ENCODE data around the gene ROCK2. TPM values are rescaled to one million over a fixed set of nuclear protein-coding genes. Genes with fewer than 3 reads are reported as not detected.
A peak's percentile ranks its signal among the peaks of the same experiment; 100 is the strongest.

Gene ROCK2
- total and polyA plus RNA-seq, 2 of the 13 experiments (the other 11 are each of a cell fraction or from before 2014, with no cell fraction given) = 38.1 to 119 TPM

DNA sequence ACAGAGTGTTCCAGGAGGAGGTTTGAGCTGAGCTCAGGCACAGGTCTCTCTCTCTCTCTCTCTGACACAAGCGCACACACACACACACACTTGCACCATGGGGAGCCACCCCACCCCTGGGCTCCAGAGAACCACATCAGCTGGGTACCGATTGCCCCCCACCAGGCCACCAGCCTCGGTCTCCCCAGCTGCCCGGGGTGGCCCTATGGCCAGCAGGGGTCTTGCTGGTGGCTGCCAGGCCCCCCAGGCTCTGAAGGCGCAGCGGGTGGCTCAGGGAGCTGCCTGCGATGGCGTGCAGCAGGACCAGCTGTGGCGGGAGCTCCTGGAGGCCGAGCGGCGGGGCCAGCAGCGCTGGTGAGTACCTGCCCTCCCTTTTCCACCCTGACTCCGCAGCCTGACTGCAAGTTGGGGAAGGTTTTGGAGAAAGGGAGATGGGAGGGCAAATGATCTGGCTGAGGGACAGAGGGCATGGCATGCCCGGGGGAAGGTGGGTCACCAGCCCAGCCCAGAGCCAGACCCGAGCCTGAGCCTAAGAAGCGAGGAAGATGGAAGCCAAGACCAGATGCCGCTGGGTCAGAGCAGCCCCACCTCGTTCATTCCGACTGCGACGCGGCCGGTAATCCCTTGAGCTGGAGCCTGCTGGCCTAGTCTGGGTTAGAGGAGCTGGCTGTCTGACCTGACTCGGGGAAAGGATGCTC is 211.0 kb downstream of the ROCK2 start (continued):
- TF ChIP-seq, protein P1, sequence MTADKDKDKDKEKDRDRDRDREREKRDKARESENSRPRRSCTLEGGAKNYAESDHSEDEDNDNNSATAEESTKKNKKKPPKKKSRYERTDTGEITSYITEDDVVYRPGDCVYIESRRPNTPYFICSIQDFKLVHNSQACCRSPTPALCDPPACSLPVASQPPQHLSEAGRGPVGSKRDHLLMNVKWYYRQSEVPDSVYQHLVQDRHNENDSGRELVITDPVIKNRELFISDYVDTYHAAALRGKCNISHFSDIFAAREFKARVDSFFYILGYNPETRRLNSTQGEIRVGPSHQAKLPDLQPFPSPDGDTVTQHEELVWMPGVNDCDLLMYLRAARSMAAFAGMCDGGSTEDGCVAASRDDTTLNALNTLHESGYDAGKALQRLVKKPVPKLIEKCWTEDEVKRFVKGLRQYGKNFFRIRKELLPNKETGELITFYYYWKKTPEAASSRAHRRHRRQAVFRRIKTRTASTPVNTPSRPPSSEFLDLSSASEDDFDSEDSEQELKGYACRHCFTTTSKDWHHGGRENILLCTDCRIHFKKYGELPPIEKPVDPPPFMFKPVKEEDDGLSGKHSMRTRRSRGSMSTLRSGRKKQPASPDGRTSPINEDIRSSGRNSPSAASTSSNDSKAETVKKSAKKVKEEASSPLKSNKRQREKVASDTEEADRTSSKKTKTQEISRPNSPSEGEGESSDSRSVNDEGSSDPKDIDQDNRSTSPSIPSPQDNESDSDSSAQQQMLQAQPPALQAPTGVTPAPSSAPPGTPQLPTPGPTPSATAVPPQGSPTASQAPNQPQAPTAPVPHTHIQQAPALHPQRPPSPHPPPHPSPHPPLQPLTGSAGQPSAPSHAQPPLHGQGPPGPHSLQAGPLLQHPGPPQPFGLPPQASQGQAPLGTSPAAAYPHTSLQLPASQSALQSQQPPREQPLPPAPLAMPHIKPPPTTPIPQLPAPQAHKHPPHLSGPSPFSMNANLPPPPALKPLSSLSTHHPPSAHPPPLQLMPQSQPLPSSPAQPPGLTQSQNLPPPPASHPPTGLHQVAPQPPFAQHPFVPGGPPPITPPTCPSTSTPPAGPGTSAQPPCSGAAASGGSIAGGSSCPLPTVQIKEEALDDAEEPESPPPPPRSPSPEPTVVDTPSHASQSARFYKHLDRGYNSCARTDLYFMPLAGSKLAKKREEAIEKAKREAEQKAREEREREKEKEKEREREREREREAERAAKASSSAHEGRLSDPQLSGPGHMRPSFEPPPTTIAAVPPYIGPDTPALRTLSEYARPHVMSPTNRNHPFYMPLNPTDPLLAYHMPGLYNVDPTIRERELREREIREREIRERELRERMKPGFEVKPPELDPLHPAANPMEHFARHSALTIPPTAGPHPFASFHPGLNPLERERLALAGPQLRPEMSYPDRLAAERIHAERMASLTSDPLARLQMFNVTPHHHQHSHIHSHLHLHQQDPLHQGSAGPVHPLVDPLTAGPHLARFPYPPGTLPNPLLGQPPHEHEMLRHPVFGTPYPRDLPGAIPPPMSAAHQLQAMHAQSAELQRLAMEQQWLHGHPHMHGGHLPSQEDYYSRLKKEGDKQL (CRISPR knock-in tag; IDR thresholded peaks at IDR 0.05; ENCODE audit: low read depth) = 0 out of 2 replicates have a peak, but pooled peaks have one; percentile 10
- TF ChIP-seq, protein P2, sequence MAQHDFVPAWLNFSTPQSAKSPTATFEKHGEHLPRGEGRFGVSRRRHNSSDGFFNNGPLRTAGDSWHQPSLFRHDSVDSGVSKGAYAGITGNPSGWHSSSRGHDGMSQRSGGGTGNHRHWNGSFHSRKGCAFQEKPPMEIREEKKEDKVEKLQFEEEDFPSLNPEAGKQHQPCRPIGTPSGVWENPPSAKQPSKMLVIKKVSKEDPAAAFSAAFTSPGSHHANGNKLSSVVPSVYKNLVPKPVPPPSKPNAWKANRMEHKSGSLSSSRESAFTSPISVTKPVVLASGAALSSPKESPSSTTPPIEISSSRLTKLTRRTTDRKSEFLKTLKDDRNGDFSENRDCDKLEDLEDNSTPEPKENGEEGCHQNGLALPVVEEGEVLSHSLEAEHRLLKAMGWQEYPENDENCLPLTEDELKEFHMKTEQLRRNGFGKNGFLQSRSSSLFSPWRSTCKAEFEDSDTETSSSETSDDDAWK (CRISPR knock-in tag; IDR thresholded peaks at IDR 0.05) = no peak
- TF ChIP-seq, protein P3, sequence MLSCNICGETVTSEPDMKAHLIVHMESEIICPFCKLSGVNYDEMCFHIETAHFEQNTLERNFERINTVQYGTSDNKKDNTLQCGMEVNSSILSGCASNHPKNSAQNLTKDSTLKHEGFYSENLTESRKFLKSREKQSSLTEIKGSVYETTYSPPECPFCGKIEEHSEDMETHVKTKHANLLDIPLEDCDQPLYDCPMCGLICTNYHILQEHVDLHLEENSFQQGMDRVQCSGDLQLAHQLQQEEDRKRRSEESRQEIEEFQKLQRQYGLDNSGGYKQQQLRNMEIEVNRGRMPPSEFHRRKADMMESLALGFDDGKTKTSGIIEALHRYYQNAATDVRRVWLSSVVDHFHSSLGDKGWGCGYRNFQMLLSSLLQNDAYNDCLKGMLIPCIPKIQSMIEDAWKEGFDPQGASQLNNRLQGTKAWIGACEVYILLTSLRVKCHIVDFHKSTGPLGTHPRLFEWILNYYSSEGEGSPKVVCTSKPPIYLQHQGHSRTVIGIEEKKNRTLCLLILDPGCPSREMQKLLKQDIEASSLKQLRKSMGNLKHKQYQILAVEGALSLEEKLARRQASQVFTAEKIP (CRISPR knock-in tag; IDR thresholded peaks at IDR 0.05; ENCODE audit: borderline replicate concordance) = no peak
- TF ChIP-seq ZNF570 (CRISPR knock-in tag; IDR thresholded peaks at IDR 0.05; ENCODE audit: borderline replicate concordance) (no peak), ZNF530 (CRISPR knock-in tag; IDR thresholded peaks at IDR 0.05; ENCODE audit: low read depth) (no peak), RORA (CRISPR knock-in tag; IDR thresholded peaks at IDR 0.05) (no peak), HNF4G (IDR thresholded peaks at IDR 0.05; ENCODE audit: borderline replicate concordance, low read depth, low read length) (no peak), HNF4G (CRISPR knock-in tag; IDR thresholded peaks at IDR 0.05; ENCODE audit: borderline replicate concordance, low read depth) (0 out of 2 replicates have a peak, but pooled peaks have one; percentile 36), BRCA1 (CRISPR knock-in tag; IDR thresholded peaks at IDR 0.05) (no peak)
- TF ChIP-seq, protein P4, sequence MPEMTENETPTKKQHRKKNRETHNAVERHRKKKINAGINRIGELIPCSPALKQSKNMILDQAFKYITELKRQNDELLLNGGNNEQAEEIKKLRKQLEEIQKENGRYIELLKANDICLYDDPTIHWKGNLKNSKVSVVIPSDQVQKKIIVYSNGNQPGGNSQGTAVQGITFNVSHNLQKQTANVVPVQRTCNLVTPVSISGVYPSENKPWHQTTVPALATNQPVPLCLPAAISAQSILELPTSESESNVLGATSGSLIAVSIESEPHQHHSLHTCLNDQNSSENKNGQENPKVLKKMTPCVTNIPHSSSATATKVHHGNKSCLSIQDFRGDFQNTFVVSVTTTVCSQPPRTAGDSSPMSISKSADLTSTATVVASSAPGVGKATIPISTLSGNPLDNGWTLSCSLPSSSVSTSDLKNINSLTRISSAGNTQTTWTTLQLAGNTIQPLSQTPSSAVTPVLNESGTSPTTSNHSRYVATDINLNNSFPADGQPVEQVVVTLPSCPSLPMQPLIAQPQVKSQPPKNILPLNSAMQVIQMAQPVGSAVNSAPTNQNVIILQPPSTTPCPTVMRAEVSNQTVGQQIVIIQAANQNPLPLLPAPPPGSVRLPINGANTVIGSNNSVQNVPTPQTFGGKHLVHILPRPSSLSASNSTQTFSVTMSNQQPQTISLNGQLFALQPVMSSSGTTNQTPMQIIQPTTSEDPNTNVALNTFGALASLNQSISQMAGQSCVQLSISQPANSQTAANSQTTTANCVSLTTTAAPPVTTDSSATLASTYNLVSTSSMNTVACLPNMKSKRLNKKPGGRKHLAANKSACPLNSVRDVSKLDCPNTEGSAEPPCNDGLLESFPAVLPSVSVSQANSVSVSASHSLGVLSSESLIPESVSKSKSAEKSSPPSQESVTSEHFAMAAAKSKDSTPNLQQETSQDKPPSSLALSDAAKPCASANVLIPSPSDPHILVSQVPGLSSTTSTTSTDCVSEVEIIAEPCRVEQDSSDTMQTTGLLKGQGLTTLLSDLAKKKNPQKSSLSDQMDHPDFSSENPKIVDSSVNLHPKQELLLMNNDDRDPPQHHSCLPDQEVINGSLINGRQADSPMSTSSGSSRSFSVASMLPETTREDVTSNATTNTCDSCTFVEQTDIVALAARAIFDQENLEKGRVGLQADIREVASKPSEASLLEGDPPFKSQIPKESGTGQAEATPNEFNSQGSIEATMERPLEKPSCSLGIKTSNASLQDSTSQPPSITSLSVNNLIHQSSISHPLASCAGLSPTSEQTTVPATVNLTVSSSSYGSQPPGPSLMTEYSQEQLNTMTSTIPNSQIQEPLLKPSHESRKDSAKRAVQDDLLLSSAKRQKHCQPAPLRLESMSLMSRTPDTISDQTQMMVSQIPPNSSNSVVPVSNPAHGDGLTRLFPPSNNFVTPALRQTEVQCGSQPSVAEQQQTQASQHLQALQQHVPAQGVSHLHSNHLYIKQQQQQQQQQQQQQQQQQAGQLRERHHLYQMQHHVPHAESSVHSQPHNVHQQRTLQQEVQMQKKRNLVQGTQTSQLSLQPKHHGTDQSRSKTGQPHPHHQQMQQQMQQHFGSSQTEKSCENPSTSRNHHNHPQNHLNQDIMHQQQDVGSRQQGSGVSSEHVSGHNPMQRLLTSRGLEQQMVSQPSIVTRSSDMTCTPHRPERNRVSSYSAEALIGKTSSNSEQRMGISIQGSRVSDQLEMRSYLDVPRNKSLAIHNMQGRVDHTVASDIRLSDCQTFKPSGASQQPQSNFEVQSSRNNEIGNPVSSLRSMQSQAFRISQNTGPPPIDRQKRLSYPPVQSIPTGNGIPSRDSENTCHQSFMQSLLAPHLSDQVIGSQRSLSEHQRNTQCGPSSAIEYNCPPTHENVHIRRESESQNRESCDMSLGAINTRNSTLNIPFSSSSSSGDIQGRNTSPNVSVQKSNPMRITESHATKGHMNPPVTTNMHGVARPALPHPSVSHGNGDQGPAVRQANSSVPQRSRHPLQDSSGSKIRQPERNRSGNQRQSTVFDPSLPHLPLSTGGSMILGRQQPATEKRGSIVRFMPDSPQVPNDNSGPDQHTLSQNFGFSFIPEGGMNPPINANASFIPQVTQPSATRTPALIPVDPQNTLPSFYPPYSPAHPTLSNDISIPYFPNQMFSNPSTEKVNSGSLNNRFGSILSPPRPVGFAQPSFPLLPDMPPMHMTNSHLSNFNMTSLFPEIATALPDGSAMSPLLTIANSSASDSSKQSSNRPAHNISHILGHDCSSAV (CRISPR knock-in tag; IDR thresholded peaks at IDR 0.05; ENCODE audit: borderline replicate concordance) = 0 out of 2 replicates have a peak, but pooled peaks have one; percentile 58

Measured in HepG2 (cell line).